ENCODE data around the gene SERPINB6.

- no peak for TF ChIP-seq TAF1 (IDR thresholded peaks at IDR 0.05; ENCODE audit: borderline replicate concordance, insufficient read depth, low read length)
- TF ChIP-seq SIN3A (IDR thresholded peaks at IDR 0.05; ENCODE audit: borderline replicate concordance, insufficient read depth, low read length): no peak
- no peak for TF ChIP-seq POLR2AphosphoS5 (IDR thresholded peaks at IDR 0.05; ENCODE audit: low read depth, low read length)
- TF ChIP-seq REST (IDR thresholded peaks at IDR 0.05; ENCODE audit: insufficient read depth in 1 of 2, low read depth in 2 of 2, low read length in 2 of 2): no peak
Observed at GRCh38 chr6:2956930-2957685, 14.3 kb downstream of the SERPINB6 start.
